ENCODE data around the gene PRRC1. TPM values are rescaled to one million over a fixed set of nuclear protein-coding genes. Genes with fewer than 3 reads are reported as not detected.

The PRRC1 gene
- polyA plus RNA-seq, 1 of the 3 experiments (the other 2 are of a cell fraction), result 26.6 TPM

- TF ChIP-seq, protein P1, sequence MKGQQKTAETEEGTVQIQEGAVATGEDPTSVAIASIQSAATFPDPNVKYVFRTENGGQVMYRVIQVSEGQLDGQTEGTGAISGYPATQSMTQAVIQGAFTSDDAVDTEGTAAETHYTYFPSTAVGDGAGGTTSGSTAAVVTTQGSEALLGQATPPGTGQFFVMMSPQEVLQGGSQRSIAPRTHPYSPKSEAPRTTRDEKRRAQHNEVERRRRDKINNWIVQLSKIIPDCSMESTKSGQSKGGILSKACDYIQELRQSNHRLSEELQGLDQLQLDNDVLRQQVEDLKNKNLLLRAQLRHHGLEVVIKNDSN (IDR thresholded peaks at IDR 0.05; ENCODE audit: borderline replicate concordance, low read depth), result no peak
- TF ChIP-seq, protein P2, sequence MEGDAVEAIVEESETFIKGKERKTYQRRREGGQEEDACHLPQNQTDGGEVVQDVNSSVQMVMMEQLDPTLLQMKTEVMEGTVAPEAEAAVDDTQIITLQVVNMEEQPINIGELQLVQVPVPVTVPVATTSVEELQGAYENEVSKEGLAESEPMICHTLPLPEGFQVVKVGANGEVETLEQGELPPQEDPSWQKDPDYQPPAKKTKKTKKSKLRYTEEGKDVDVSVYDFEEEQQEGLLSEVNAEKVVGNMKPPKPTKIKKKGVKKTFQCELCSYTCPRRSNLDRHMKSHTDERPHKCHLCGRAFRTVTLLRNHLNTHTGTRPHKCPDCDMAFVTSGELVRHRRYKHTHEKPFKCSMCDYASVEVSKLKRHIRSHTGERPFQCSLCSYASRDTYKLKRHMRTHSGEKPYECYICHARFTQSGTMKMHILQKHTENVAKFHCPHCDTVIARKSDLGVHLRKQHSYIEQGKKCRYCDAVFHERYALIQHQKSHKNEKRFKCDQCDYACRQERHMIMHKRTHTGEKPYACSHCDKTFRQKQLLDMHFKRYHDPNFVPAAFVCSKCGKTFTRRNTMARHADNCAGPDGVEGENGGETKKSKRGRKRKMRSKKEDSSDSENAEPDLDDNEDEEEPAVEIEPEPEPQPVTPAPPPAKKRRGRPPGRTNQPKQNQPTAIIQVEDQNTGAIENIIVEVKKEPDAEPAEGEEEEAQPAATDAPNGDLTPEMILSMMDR (IDR thresholded peaks at IDR 0.05), result no peak
- TF ChIP-seq, protein P3, sequence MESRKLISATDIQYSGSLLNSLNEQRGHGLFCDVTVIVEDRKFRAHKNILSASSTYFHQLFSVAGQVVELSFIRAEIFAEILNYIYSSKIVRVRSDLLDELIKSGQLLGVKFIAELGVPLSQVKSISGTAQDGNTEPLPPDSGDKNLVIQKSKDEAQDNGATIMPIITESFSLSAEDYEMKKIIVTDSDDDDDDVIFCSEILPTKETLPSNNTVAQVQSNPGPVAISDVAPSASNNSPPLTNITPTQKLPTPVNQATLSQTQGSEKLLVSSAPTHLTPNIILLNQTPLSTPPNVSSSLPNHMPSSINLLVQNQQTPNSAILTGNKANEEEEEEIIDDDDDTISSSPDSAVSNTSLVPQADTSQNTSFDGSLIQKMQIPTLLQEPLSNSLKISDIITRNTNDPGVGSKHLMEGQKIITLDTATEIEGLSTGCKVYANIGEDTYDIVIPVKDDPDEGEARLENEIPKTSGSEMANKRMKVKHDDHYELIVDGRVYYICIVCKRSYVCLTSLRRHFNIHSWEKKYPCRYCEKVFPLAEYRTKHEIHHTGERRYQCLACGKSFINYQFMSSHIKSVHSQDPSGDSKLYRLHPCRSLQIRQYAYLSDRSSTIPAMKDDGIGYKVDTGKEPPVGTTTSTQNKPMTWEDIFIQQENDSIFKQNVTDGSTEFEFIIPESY (IDR thresholded peaks at IDR 0.05; ENCODE audit: borderline replicate concordance, low read depth), result no peak
These were observed 83.7 kb downstream of the PRRC1 start (continued) for GRCh38 chr5:127601111-127601510.

GRCh38 chr5:127601601-127602000, 84.2 kb downstream of the PRRC1 start:
- no peak for DNase-seq
- no peak overlapping the region for H2AFZ ChIP-seq (ENCODE audit: low read depth)
- H3K27ac ChIP-seq (ENCODE audit: low read depth in 2 of 2, low read length in 1 of 2), result no peak overlapping the region
- no peaks in the 10 kb centered on the region for H3K4me1 ChIP-seq (ENCODE audit: control insufficient read depth in 1 of 2, insufficient read depth in 2 of 2, low read depth in 1 of 2, low read length in 1 of 2)
- WGBS (ENCODE audit: low lambda C conversion rate), result 20% methylated on average over 4 of the region's 4 CpGs
- H3K36me3 ChIP-seq (replicated peaks in 1 of 2; ENCODE audit: control insufficient read depth in 1 of 2, insufficient read depth in 2 of 2, low read length in 1 of 2), result no peaks in the 10 kb centered on the region
- H3K27me3 ChIP-seq (ENCODE audit: insufficient read depth), result peaks cover 13% of the 10 kb centered on the region; the same call in 1 of the 2 replicates
- no peaks in the 10 kb centered on the region for H4K20me1 ChIP-seq (ENCODE audit: insufficient read depth)
- H3K9me3 ChIP-seq, result no peaks in the 10 kb centered on the region
- H3K79me2 ChIP-seq (ENCODE audit: insufficient read depth), result no peaks in the 10 kb centered on the region
- no peak overlapping the region for H3K9ac ChIP-seq
- H3F3A ChIP-seq (replicated peaks; ENCODE audit: insufficient read depth), result no peaks in the 10 kb centered on the region
- POLR2A ChIA-PET, result no interaction called here
- CTCF ChIA-PET, result no interaction called here
- H3K4me3 ChIP-seq (ENCODE audit: low read depth in 2 of 2, low read length in 1 of 2), result no peak overlapping the region
- H3K9me2 ChIP-seq, result no peaks in the 10 kb centered on the region
- no peak overlapping the region for H3K4me2 ChIP-seq
- TF ChIP-seq POLR2AphosphoS5 (IDR thresholded peaks at IDR 0.05; ENCODE audit: low read depth, low read length) (no peak), TEAD4 (IDR thresholded peaks at IDR 0.05; ENCODE audit: borderline replicate concordance, insufficient read depth) (no peak), RCOR1 (IDR thresholded peaks at IDR 0.05; ENCODE audit: low read length) (no peak), TAF1 (IDR thresholded peaks at IDR 0.05; ENCODE audit: borderline replicate concordance, low read depth, low read length) (no peak), RXRA (IDR thresholded peaks at IDR 0.05; ENCODE audit: borderline replicate concordance, low read depth) (no peak), USF2 (IDR thresholded peaks at IDR 0.05; ENCODE audit: borderline replicate concordance, low read depth, low read length) (no peak), MAX (IDR thresholded peaks at IDR 0.05; ENCODE audit: low read depth) (no peak), CHD2 (IDR thresholded peaks at IDR 0.05; ENCODE audit: low read length, partially characterized antibody) (no peak), RAD21 (IDR thresholded peaks at IDR 0.05; ENCODE audit: low read length) (no peak), GATA2 (CRISPR knock-in tag; IDR thresholded peaks at IDR 0.05) (no peak), RFX5 (IDR thresholded peaks at IDR 0.05; ENCODE audit: low read length) (no peak), EZH2phosphoT487 (IDR thresholded peaks at IDR 0.05; ENCODE audit: borderline replicate concordance, low read depth) (no peak)
- TF ChIP-seq, protein P2 (IDR thresholded peaks at IDR 0.05), result no peak
- TF ChIP-seq, protein P3 (IDR thresholded peaks at IDR 0.05; ENCODE audit: borderline replicate concordance, low read depth), result no peak
- TF ChIP-seq, protein P4, sequence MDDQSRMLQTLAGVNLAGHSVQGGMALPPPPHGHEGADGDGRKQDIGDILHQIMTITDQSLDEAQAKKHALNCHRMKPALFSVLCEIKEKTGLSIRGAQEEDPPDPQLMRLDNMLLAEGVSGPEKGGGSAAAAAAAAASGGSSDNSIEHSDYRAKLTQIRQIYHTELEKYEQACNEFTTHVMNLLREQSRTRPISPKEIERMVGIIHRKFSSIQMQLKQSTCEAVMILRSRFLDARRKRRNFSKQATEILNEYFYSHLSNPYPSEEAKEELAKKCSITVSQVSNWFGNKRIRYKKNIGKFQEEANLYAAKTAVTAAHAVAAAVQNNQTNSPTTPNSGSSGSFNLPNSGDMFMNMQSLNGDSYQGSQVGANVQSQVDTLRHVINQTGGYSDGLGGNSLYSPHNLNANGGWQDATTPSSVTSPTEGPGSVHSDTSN (IDR thresholded peaks at IDR 0.05), result no peak
- TF ChIP-seq, protein P5, sequence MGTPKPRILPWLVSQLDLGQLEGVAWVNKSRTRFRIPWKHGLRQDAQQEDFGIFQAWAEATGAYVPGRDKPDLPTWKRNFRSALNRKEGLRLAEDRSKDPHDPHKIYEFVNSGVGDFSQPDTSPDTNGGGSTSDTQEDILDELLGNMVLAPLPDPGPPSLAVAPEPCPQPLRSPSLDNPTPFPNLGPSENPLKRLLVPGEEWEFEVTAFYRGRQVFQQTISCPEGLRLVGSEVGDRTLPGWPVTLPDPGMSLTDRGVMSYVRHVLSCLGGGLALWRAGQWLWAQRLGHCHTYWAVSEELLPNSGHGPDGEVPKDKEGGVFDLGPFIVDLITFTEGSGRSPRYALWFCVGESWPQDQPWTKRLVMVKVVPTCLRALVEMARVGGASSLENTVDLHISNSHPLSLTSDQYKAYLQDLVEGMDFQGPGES (IDR thresholded peaks at IDR 0.05; ENCODE audit: low read depth, low read length), result no peak

Data from SK-N-SH (cell line).